Pons (tissue), 1 donor: Measurements from ENCODE around the gene POMT1.

Experiments
- DNase-seq: peaks from one replicate; pipeline ENCODE4 v3.0.0-alpha.2; 2016; ENCODE audit warnings: low spot score

Gene POMT1

GRCh38 chr9:131477367-131477766 lies 25.4 kb upstream of the POMT1 start:
- DNase-seq = no peak

DNA sequence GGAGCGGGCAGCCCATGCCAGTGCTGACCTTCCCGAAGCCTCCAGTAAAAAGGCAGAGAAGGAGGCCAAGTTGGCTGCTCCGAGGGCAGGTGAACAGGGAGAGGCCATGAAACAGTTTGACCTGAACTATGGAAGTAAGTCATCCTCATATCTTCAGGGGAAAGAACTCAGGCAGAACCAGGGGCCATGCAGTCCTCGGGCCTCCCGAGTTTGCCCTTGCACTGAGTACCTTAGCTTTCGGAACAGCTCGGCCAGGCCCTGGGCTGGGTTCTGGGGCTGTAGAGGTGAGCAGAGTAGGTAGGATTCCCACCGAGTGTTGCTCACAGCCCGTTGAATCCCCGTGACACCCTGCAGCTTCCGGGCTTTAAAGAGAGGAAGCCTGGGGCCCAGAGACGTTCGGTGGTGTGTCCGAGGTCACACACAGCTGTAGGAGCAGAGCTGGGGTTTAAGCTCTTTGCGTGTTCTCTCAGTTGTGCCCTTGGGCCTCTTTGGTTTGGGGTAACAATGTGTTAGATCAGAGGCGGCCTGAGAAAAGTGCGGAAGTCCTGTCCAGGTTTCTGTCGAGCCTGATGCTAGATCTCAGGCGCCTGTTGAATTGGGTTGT lies 24.8 kb upstream of the POMT1 start:
- no peak for DNase-seq

GRCh38 chr9:131478421-131478868 lies 24.3 kb upstream of the POMT1 start:
- no peak for DNase-seq

DNA sequence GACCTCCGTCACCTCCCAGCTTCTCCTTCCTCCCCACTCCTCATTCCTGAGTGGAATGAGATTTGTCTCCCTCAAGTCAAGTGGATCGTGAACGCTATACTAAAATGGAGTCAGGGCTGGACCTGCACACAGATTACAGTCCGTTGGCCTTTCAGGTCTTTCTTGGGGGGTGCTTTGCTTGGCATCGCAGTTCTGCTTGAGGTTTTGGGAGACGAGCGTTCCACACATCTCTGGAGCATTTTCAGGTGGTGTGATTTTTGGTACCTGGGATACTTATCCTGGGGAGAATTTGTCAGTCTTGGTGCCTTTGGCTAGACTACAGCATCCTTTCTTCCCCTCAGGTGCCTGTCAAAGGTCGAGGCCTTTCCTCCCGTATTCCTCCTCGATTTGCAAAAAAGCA lies 23.8 kb upstream of the POMT1 start:
- DNase-seq = no peak

DNA sequence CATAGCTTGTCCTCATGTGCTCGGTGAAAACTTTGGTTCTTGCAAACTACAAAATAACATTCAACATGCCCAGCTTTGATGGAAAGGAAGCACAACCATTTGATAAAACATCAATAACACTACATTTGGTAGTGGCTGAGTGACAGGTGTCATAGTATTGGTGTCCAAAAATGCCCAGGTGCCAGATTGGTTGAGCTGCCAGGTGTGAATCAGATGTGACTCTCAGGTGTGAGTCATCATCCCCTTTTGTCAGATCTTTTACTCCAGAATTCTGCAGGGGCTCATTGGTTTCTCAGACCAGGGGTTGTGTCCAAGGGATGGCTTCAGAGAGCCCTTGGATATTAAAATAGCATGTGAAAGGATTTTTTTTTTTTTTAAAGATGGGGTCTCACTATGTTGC lies 22.5 kb upstream of the POMT1 start:
- DNase-seq = no peak

DNA sequence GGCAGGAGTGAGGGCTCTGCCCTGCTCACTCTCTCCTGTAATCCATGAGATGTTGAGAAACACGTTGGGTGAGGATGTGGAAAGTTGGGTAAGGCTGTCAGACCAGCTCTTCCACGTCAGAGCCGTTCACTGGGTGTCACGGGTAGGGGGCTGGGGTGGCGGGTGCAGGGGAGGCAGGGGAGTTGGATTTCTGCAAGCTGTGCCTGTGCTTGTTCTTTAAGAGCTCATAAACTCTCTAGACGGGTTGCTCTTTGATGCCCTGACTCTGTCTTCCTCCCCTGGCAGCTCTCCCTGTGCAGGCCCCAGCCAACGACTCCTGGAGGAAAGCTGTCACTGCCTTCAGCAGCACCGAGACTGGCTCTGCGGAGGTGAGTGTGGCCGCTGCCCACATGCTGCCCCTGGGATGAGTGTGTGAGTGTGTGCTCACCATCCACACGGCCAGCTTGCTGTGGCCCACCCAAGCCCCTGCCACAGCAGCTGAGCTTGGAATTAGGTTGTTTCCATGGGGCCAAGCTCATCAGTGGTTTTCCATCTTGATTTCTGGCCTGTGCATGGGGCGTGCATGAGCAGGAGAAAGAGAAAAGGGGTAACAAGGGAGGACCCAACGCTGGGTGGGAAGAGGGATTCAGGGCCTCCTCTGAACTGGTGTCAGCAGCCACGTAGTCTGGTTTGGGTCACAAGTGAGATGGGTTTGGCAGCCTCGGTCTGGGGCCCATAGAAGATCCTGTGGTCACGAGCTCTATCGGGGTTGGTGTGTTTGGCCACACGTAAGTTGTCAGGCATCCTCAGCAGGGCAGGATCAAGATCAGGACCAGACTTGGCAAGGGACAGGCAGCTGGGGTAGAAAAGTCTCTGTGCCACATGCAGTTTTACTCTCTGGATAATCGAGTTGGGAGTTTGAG lies 21.0 kb upstream of the POMT1 start:
- no peak for DNase-seq

- no peak for DNase-seq
These were observed 20.2 kb upstream of the POMT1 start for GRCh38 chr9:131482343-131483006.

- no peak for DNase-seq
These were observed 19.2 kb upstream of the POMT1 start for GRCh38 chr9:131483319-131484050.

DNA sequence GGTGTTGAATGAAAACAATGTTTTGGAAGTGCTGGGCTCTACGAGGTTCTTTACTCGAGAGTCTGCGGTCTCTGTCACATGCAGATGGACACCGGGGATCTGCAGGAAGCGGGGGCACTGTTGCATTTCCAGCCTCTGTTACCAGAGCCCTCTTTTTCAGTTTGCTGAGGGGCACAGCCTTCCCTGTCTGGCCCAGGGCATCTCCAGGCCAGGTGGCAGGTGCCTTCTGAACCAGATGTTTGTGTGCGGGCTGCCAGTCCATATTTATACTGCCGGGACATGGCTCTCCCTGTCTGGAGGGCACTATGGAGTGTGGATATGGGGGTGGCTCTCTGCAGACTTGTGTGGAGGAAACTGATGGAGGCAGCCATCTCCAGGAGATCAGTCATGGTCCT lies 18.7 kb upstream of the POMT1 start:
- no peak for DNase-seq

GRCh38 chr9:131484560-131485185 lies 18.0 kb upstream of the POMT1 start:
- no peak for DNase-seq

DNA sequence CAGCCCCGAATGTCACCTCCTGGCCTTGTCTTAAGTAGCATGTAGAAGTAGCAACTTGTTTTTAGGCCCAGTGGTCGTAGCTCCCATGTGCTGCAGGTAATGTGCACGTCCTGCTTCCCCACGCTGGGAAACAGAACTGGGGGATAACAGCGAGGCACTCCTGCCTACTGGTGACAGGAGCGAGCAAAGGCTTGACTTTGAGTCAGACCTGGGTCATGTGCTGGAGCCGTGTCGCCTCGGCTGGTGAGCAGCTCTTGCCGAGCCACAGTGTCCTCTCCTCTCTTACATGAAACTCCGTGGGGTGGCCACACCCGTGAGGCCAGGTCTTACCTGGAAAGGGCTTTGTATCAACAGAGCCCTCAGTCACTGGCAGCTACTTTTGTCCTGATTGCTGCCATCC lies 17.5 kb upstream of the POMT1 start:
- DNase-seq = no peak

DNA sequence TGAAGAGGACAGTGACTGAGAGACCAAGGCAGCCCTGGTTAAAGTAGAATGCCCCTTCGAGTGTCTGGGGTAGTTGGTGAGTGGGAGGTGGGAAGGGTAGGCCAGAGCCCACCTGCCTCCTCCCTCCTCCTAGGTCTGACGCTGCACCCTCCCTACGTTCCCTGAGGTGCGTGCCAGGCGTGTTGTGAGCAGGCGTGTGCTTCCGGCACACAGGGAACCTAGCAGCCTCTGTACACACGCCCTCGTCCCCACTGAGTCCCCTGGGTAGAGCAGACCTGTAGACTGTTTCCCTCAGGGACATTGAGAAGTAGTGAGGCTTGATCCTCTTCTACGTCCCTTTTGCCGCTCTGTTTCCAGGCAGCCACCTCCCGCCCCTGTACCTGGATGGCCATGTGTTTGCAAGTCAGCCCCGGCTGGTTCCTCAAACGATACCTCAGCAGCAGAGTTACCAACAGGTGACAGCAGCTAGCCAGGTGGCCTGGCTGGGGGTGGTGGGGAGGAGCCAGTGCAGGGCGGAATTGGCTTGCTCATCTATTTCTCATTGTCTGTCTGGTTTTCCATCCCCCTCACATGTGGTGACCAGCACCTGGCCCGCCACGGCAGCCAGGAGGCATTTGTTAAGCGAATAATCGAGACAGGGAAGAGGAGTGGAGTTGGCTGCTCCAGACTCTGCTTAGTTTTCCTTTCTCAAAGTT lies 16.8 kb upstream of the POMT1 start:
- no peak for DNase-seq

GRCh38 chr9:131487001-131487400 lies 15.7 kb upstream of the POMT1 start:
- no peak for DNase-seq

GRCh38 chr9:131487621-131488031 lies 15.1 kb upstream of the POMT1 start:
- DNase-seq = no peak

DNA sequence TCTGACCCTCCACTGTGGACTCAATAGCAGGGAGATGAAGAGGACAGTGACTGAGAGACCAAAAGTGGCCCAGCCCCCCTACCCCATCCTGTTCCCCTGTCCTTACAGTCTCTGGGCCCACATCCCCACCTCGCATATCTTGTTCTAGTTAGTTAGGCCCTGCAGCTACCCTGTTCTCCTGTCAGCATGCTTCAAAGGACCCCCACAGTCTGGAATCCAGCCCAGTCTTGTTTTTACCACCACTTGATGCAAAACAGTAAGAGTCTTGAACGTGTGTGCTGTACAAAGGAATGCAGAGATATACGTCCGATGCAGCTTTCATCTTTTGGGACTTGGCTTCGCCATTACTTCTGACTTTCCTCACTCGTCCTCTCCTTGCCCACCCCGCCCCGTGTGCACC lies 12.2 kb upstream of the POMT1 start:
- DNase-seq = no peak

- DNase-seq = no peak
These were observed 11.6 kb upstream of the POMT1 start for GRCh38 chr9:131491001-131491710.

- no peak for DNase-seq
These were observed 10.6 kb upstream of the POMT1 start for GRCh38 chr9:131492070-131492469.

DNA sequence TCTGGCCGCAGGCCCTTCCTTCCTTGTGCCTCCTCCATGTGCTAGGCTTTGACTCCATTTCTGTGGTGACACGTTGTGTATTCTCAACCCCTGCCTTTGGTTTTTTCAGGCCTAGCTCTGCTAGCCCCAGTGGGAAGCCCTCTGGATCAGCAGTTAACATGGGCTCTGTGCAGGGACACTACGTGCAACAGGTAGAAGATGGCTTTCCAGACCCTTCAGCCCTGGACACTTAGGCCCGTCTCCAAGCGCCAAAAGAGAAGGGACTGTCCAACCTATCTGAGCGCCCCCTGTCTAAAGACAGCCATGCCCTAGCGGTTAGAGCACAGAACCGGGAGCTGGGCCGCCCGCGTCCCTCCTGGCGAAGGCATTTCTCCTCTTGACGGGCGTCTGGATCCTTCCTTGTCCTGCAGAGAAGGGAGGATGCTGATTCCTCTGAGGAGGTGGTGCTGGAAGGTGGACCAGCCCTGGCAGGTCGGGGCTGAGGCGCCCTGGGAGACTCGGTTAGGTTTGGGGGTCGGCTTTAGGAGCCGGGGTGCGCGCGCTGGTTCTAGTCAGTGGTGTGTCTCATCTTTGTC lies 8.3 kb upstream of the POMT1 start:
- DNase-seq = no peak

- DNase-seq = no peak
These were observed 6.9 kb upstream of the POMT1 start for GRCh38 chr9:131495785-131496184.

GRCh38 chr9:131496844-131497405 lies 5.8 kb upstream of the POMT1 start:
- no peak for DNase-seq
